GM10266 (cell line): ENCODE data around the gene OTUD7B.

Source experiments
- DNase-seq: peaks from one replicate; pipeline ENCODE4 v3.0.0; 2012; ENCODE audit errors: extremely low spot score
- CTCF ChIP-seq: IDR thresholded peaks from 2 replicates; pipeline ENCODE4 v1.5.1; 2012; ENCODE audit warnings: mild to moderate bottlenecking, low read depth; ENCODE audit not compliant: control insufficient read depth, insufficient read depth; ENCODE audit errors: missing control alignments

Gene OTUD7B

GRCh38 chr1:149923626-149924025, 86.9 kb downstream of the OTUD7B start:
- TF ChIP-seq CTCF = no peak
- DNase-seq = no peak

DNA sequence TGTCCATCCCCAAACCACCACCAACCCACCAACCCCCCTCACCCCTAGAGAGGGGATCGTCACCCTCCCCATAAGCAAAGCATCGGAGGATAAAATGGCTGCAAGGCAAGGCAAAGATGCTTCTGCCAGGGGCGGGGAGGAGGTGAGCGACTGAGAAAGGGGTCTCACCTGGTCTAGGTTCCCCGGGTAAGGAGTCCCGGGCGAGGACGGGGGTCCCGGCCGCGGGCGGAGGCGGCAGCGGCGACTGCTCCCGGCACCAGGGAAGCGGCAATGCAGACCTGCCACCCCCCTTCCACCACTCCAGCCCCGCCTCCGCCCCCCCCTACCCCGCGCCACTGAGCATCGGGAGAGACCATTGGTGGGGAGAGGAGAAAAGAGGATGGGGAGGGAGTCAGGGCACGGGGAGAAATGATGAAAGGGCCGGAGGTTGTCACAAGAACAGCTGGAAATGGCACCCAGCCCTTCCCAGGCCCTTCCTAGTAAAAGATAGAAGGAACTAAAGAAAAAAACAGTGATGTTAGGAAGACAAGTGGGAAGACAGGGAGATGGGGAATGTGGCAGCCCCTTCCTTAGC, 92.9 kb downstream of the OTUD7B start, which contains the start of gene SV2A:
Gene SV2A, minus strand, starts transcription at position 274 of the 574 bp plus-strand sequence. CDS start 4,004 bp downstream, outside the sequence.
- DNase-seq = peak; percentile 58
- TF ChIP-seq CTCF = no peak

GRCh38 chr1:149916898-149917252, 93.7 kb downstream of the OTUD7B start:
- TF ChIP-seq CTCF = no peak
- no peak for DNase-seq

DNA sequence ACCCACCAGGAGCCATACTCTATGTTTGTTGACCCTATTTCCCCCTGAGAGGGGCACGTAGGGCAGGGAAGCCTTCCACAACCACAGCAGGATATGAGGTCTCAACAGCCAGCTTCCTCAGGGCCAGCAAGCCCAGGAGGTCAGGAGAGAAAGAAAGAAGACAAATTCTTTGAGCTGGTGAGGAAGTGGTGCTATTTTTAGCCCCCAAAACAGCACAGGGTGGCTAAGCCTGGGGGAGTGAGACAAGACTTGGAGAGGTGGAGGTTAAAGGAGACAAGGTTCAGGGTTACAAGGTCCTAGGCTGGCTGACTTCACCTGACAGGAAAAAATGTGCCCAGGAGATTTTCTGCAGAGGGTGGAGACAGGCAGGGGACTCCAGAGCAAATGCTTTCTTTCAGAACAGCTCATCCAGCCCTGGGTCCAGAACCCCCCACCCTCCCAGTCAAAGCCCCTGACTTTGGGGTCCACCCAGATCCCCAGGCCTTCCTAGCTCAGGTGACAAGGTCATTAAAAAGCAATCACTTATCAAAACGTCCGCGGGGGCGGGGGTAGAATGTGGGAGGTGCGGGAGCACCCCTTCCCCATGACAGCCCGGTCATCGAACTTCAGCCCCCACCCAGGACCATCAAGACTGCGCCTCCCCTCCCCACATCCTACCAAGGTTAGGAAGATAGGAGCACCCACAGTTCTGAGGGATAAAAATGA, 94.2 kb downstream of the OTUD7B start:
- DNase-seq = no peak
- TF ChIP-seq CTCF = no peak

GRCh38 chr1:149915429-149916192, 94.9 kb downstream of the OTUD7B start:
- no peak for DNase-seq
- TF ChIP-seq CTCF = no peak

DNA sequence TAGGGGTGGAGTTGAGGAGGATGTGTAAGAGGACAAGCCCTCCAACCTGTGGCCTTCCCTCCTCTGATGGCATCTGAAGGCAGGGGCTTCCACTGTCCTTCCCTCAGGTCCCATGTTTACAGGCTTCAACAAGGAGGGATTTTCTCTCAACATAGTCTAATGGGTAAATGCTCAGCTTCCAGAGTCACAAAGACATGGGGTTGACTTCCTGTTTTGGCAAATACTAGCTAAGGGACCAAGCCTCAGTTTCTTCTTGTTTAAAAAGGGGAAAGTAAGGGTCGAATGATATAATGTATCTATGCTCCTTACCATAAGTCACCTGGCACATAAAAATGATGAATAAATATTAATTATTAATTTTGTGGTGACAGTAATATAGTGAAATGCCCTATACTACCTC, 96.0 kb downstream of the OTUD7B start:
- DNase-seq = no peak
- TF ChIP-seq CTCF = no peak

DNA sequence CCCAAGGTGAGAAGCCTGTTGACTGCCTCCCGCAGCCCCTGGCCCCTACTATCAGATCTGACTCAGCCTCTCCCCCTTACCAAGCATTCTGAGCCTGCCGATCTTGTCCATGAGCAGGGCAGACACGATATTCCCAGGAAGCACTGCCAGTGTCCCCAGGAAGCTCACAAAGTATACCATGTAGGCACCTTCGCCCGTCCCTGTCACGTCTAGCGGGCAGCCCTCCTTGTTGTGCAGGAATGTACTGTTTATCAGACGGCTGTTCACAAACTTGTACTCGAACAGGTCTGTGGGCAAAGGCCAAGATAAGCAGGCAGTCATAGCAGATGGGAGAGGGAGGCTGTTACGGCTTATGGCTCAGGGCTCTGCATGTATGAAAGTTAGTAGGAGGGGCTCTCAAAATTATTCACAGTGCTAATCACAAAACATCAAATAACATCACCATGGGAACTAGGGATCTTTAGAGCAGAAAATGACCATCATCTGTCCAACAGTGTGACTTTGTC, 103.9 kb downstream of the OTUD7B start:
- no peak for TF ChIP-seq CTCF
- no peak for DNase-seq
